Natural killer cell treated with Interleukin-12 subunit alpha and Interleukin-12 subunit beta and Interleukin-15 and Interleukin-18, amount 100 ng/mL, for 72 hours (primary cell): ENCODE data around the gene ERCC3. TPM values are rescaled to one million over a fixed set of nuclear protein-coding genes. Genes with fewer than 3 reads are reported as not detected.
"Not testable (repeated sequence)": the region's sequence is repeated elsewhere in the genome, so short reads cannot be mapped to it uniquely, and the experiment has no call there.

ENCODE experiments used
- ATAC-seq, 2 donors: fragments of 150-1000 bp; cut with Tn5 transposase in 1 of 2; sonication (Bioruptor Pico), chemical (Tn5 transposase) in 1 of 2; 2 replicates each; pipeline ENCODE4 v1.10.0; 2021
- DNase-seq: peaks from one replicate; pipeline ENCODE4 v3.0.0; 2022; ENCODE audit warnings: low spot score
- H3K27ac Mint-ChIP-seq, 2 donors: 1 replicate in 1 of 2; 2 replicates in 1 of 2; pipeline ENCODE4 v1.8.0; 2022; ENCODE audit warnings: mixed read lengths in 2 of 2, mild to moderate bottlenecking in 1 of 2, moderate library complexity in 1 of 2
- H3K27me3 Mint-ChIP-seq, 2 donors: 1 replicate in 1 of 2; 2 replicates in 1 of 2; pipeline ENCODE4 v1.8.0; 2022; ENCODE audit warnings: mixed read lengths in 2 of 2
- H3K36me3 Mint-ChIP-seq: one replicate; pipeline ENCODE4 v1.8.0; 2022; ENCODE audit warnings: mixed read lengths
- H3K4me1 Mint-ChIP-seq, 2 donors: 1 replicate in 1 of 2; 2 replicates in 1 of 2; pipeline ENCODE4 v1.8.0; 2022; ENCODE audit warnings: low read depth in 2 of 2, mixed read lengths in 2 of 2, mild to moderate bottlenecking in 1 of 2
- H3K4me3 Mint-ChIP-seq: one replicate; pipeline ENCODE4 v1.8.0; 2022; ENCODE audit warnings: mixed read lengths
- H3K9me3 Mint-ChIP-seq: 2 replicates; pipeline ENCODE4 v1.8.0; 2022; ENCODE audit warnings: mixed read lengths
- total RNA-seq, 2 donors: library from RNA; stranded (reverse); gene quantifications; one replicate each; pipeline ENCODE4 v1.2.3, GENCODE V29; 2022

The ERCC3 gene
- total RNA-seq, 2 donors from 2014 or later: 73.5 to 102 TPM

DNA sequence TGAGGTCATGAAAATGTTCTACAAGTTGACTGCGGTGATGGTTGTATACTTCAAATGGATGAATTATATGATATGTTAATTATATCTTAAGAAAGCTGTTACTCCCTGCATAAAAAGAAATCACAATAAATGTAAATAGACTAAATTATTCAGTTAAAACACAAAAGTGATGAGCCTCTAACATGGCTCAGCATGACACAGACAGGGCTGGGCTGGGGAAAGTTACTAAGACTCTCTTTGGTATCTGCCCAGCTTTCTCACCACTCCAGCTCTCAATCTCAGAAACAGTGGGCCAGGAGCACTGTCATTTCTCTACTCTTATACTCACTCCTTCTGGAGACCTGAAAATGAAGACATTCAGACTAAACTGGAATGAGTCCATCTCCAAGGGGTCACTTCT lies 77.4 kb downstream of the ERCC3 start:
- H3K27ac Mint-ChIP-seq: no peak overlapping the region
- peaks cover 9 to 15% of the 10 kb centered on the region in 2 donors for H3K4me1 Mint-ChIP-seq
- H3K9me3 Mint-ChIP-seq: no peaks in the 10 kb centered on the region
- DNase-seq: no peak
- H3K4me3 Mint-ChIP-seq: no peak overlapping the region
- no peak for ATAC-seq
- H3K36me3 Mint-ChIP-seq: peaks cover 14% of the 10 kb centered on the region
- H3K27me3 Mint-ChIP-seq: peaks cover 55 to 66% of the 10 kb centered on the region in 2 donors

DNA sequence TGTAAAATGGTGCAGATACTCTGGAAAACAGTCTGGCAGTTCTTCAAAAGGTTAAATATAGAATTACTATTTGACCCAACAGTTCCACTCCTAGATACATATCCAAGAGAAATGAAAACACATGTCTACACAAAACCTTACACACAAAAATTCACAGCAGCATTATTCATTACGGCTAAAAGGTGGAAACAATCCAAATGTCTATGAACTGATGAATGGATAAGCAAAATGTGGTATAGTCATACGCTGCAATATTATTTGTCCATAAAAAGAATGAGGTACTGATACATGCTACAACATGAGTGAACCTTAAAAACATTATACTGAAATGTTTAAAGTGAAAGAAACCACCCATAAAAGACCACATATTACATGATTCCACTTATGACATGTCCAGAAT lies 77.8 kb downstream of the ERCC3 start:
- H3K27ac Mint-ChIP-seq: no peak overlapping the region
- H3K36me3 Mint-ChIP-seq: peaks cover 14% of the 10 kb centered on the region
- no peak for ATAC-seq
- H3K9me3 Mint-ChIP-seq: no peaks in the 10 kb centered on the region
- no peak for DNase-seq
- H3K4me1 Mint-ChIP-seq: peaks cover 9 to 15% of the 10 kb centered on the region in 2 donors
- H3K4me3 Mint-ChIP-seq: no peak overlapping the region
- H3K27me3 Mint-ChIP-seq: peaks cover 57 to 71% of the 10 kb centered on the region in 2 donors

DNA sequence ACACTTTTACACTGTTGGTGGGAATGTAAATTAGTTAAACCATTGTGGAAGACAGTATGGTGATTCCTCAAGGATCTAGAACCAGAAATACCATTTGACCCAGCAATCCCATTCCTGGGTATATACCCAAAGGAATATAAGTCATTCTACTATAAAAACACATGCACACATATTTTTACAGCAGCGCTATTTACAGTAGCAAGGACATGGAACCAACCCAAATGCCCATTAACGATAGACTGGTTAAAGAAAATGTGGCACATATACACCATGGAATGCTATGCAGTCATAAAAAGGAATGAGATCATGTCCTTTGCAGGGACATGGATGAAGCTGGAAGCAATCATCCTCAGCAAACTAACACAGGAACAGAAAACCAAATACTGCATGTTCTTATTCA lies 79.7 kb downstream of the ERCC3 start:
- H3K27me3 Mint-ChIP-seq: peaks cover 58 to 78% of the 10 kb centered on the region in 2 donors
- not testable (repeated sequence) for H3K9me3 Mint-ChIP-seq, DNase-seq, ATAC-seq, H3K27ac Mint-ChIP-seq, H3K4me3 Mint-ChIP-seq, H3K4me1 Mint-ChIP-seq, H3K36me3 Mint-ChIP-seq

DNA sequence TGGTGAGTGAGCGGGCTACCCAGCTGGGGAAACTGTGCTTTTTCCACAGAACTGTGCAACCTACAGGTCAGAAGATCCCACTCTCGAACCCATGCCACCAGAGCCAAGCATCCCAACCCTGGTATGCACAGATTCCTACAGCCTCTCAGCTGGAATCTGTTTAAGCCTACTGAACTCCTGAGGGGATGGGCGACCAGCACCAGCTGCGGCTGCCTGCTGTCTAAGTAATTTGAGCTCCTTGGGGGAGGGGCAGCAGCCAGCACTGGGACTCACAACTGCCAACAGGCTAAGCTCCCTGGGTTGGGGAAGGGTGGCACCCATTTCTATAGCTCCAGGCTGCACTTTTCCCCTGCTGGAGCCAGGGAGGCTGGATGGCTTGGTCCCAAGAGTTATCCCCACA lies 85.6 kb downstream of the ERCC3 start:
- no peaks in the 10 kb centered on the region for H3K4me1 Mint-ChIP-seq

More for the DNA sequence above, 85.6 kb downstream of the ERCC3 start:
- Mint-ChIP-seq H3K4me3 (no peak overlapping the region), H3K27ac (no peak overlapping the region), H3K36me3 (no peaks in the 10 kb centered on the region), H3K9me3 (no peaks in the 10 kb centered on the region), H3K27me3 (peaks cover 36 to 62% of the 10 kb centered on the region in 2 donors)
- DNase-seq (no peak), ATAC-seq (no peak)

Other genes with a start within 250 kb of the ERCC3 start
- 10 to 100 TPM; 18.0 to 35.9 TPM for gene BIN1, start 187.0 kb downstream of the ERCC3 start, total RNA-seq
- gene CYP27C1, start 73.8 kb downstream of the ERCC3 start, total RNA-seq: not detected
- 10 to 100 TPM; 59.0 to 64.6 TPM for gene MAP3K2, start 93.8 kb upstream of the ERCC3 start, total RNA-seq
- not detected for gene PROC, start 124.3 kb upstream of the ERCC3 start, total RNA-seq
- gene IWS1, start 232.3 kb upstream of the ERCC3 start, total RNA-seq: 10 to 100 TPM; 45.3 to 49.5 TPM
- gene MYO7B, start 241.5 kb upstream of the ERCC3 start, total RNA-seq: not detected